DOHH2 (cell line): ENCODE results near the gene ABR.

Experiments used
- H3F3A ChIP-seq: fragments of 200-600 bp; sonication (generic), shearing (Covaris generic); 2 replicates; pipeline ENCODE4 v1.6.0; 2016; ENCODE audit warnings: antibody characterized with exemption, mild to moderate bottlenecking; ENCODE audit not compliant: control insufficient read depth, insufficient read depth
- H3K27ac ChIP-seq: fragments of 200-600 bp; sonication (generic); 2 replicates; pipeline ENCODE4 v1.5.1; 2014; ENCODE audit warnings: low read depth, mild to moderate bottlenecking, low read length, moderate library complexity
- H3K27me3 ChIP-seq: fragments of 200-600 bp; sonication (generic); 2 replicates; pipeline ENCODE4 v1.6.1; 2014; ENCODE audit warnings: mild to moderate bottlenecking, low read length, mixed read lengths; ENCODE audit not compliant: control insufficient read depth
- H3K36me3 ChIP-seq: fragments of 200-600 bp; sonication (generic); 2 replicates; pipeline ENCODE4 v1.6.1; 2014; ENCODE audit warnings: mild to moderate bottlenecking, low read length, moderate library complexity, mixed read lengths; ENCODE audit not compliant: control insufficient read depth
- H3K4me1 ChIP-seq: fragments of 200-600 bp; sonication (generic); 2 replicates; pipeline ENCODE4 v1.6.1; 2014; ENCODE audit warnings: mild to moderate bottlenecking, low read length, mixed read lengths; ENCODE audit not compliant: control insufficient read depth
- H3K4me2 ChIP-seq: fragments of 200-600 bp; sonication (generic); 2 replicates; pipeline ENCODE4 v1.6.0; 2014; ENCODE audit warnings: mild to moderate bottlenecking, low read length, moderate library complexity
- H3K4me3 ChIP-seq: fragments of 200-600 bp; sonication (generic); 2 replicates; pipeline ENCODE4 v1.5.1; 2014; ENCODE audit warnings: mild to moderate bottlenecking, low read length, mixed read lengths
- H3K79me2 ChIP-seq: fragments of 200-600 bp; sonication (generic); 2 replicates; pipeline ENCODE4 v1.6.1; 2014; ENCODE audit warnings: mild to moderate bottlenecking, low read length, mixed read lengths; ENCODE audit not compliant: control insufficient read depth
- H3K9me2 ChIP-seq: fragments of 200-600 bp; sonication (generic); replicated peaks from 2 replicates; pipeline ENCODE4 v1.6.1; 2014; ENCODE audit warnings: mild to moderate bottlenecking, low read length, mixed read lengths; ENCODE audit not compliant: control insufficient read depth
- H3K9me3 ChIP-seq: fragments of 200-600 bp; sonication (generic); 2 replicates; pipeline ENCODE4 v1.6.1; 2014; ENCODE audit warnings: antibody characterized with exemption, low read length, mixed read lengths; ENCODE audit not compliant: control insufficient read depth, insufficient read depth
- H4K20me1 ChIP-seq: fragments of 200-600 bp; sonication (generic); 2 replicates; pipeline ENCODE4 v1.6.0; 2014; ENCODE audit warnings: low read depth, mild to moderate bottlenecking, antibody characterized with exemption, low read length, moderate library complexity; ENCODE audit not compliant: control insufficient read depth, insufficient read depth
- EZH2phosphoT487 ChIP-seq: fragments of 200-600 bp; sonication (generic); IDR thresholded peaks from 2 replicates; pipeline ENCODE4 v1.6.1; 2017; ENCODE audit warnings: borderline replicate concordance, mild to moderate bottlenecking, antibody characterized with exemption, low read length, moderate library complexity, mixed read lengths
- TF ChIP-seq, protein P1 (sequence below): fragments of 200-600 bp; sonication (generic); IDR thresholded peaks from one replicate; pipeline ENCODE4 v1.5.1; 2014; ENCODE audit warnings: antibody characterized with exemption, mild to moderate bottlenecking, low read depth, low read length; ENCODE audit not compliant: poor library complexity, severe bottlenecking

ABR gene

DNA sequence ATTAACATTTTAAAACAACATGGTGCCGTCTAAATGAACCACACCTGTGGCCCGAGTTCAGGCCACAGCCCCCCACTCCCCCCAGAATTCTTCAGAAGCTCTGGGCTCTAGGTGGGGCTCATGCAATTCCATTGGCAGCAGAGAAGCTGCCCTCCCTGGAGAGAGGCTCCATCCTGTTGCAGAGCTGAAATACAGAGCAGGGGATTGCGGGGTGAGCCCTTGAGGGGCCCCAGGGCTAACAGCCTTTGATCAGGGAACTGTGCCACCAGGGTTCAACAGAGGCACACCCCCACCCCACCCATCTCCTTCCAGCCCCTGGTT is 69.3 kb downstream of the ABR start:
- Histone ChIP-seq H3K36me3 (peaks cover 33% of the 10 kb centered on the region), H3K79me2 (peaks cover 88% of the 10 kb centered on the region), H3K4me1 (peaks cover 39% of the 10 kb centered on the region), H3K4me3 (peak overlapping the region; percentile 67), H3F3A (no peaks in the 10 kb centered on the region), H3K9me3 (no peaks in the 10 kb centered on the region), H3K9me2 (no peaks in the 10 kb centered on the region), H4K20me1 (peaks cover 20% of the 10 kb centered on the region), H3K27me3 (no peaks in the 10 kb centered on the region), H3K27ac (no peak overlapping the region), H3K4me2 (peak overlapping the region; percentile 71)
- TF ChIP-seq, protein P1, sequence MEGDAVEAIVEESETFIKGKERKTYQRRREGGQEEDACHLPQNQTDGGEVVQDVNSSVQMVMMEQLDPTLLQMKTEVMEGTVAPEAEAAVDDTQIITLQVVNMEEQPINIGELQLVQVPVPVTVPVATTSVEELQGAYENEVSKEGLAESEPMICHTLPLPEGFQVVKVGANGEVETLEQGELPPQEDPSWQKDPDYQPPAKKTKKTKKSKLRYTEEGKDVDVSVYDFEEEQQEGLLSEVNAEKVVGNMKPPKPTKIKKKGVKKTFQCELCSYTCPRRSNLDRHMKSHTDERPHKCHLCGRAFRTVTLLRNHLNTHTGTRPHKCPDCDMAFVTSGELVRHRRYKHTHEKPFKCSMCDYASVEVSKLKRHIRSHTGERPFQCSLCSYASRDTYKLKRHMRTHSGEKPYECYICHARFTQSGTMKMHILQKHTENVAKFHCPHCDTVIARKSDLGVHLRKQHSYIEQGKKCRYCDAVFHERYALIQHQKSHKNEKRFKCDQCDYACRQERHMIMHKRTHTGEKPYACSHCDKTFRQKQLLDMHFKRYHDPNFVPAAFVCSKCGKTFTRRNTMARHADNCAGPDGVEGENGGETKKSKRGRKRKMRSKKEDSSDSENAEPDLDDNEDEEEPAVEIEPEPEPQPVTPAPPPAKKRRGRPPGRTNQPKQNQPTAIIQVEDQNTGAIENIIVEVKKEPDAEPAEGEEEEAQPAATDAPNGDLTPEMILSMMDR, result no peak

- no peaks in the 10 kb centered on the region for H3F3A ChIP-seq
- H3K9me3 ChIP-seq, result no peaks in the 10 kb centered on the region
- peaks cover 20% of the 10 kb centered on the region for H4K20me1 ChIP-seq
- H3K79me2 ChIP-seq, result peaks cover 84% of the 10 kb centered on the region
- H3K36me3 ChIP-seq, result peaks cover 30% of the 10 kb centered on the region
- peak overlapping the region; percentile 71 for H3K4me2 ChIP-seq
- H3K27ac ChIP-seq, result no peak overlapping the region
- TF ChIP-seq EZH2phosphoT487, result no peak
- TF ChIP-seq, protein P1, result peak; percentile 24
- no peaks in the 10 kb centered on the region for H3K9me2 ChIP-seq
- H3K4me1 ChIP-seq, result peaks cover 39% of the 10 kb centered on the region
- H3K27me3 ChIP-seq, result no peaks in the 10 kb centered on the region
- H3K4me3 ChIP-seq, result peak overlapping the region; percentile 67
These were observed 69.9 kb downstream of the ABR start for GRCh38 chr17:1109606-1110540.

DNA sequence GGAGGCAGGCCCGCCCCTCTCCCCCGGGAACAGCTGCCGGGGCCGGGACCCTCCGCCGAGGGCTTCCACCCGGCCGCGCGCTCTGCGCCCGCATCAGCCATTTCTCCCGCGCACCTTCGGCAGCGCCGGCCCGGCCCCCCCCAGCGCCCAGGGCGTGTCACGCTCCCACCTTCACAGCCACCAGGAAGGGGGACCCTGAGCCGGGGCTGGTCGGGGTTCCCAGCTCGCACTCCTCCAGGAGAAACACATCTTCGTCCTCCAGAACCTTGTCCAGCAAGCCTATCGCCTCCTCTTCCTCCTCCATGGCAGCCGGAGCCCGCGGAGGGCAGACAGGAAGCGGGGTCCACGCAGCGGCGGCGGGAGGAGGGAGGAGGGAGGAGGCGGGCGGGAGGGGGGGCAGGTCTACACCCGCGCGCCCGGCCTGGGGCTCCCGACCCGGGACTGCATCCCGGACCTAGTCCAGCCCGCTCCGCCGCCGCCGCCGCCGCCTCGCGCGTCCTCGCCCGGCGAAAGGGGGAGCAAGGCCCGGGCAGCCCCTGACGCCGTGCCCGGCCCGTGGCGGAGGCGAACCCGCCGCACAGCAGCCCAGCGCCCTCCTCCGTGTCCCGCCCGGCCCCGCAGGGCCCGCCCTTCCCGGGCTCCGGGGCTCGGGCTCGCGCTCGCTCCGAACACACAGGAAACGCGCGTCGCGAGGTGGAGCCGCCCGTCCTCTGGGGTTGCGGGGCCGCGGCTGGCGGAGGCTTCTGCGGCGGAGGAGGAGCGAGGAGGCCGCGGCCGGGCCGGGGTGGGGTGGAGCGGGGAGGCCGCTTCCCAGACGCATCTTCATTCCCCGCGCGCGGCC is 70.8 kb downstream of the ABR start:
- H3K36me3 ChIP-seq, result peaks cover 36% of the 10 kb centered on the region
- TF ChIP-seq EZH2phosphoT487, result no peak
- TF ChIP-seq, protein P1, result no peak
- peaks cover 89% of the 10 kb centered on the region for H3K79me2 ChIP-seq
- H3K9me3 ChIP-seq, result no peaks in the 10 kb centered on the region
- H3F3A ChIP-seq, result no peaks in the 10 kb centered on the region
- H3K27ac ChIP-seq, result no peak overlapping the region
- peak overlapping the region; percentile 67 for H3K4me3 ChIP-seq
- H3K4me2 ChIP-seq, result peak overlapping the region; percentile 71
- no peaks in the 10 kb centered on the region for H3K27me3 ChIP-seq
- H3K9me2 ChIP-seq, result no peaks in the 10 kb centered on the region
- H3K4me1 ChIP-seq, result peaks cover 39% of the 10 kb centered on the region
- H4K20me1 ChIP-seq, result peaks cover 22% of the 10 kb centered on the region
